ENCODE data around the gene DNAJB8.

- TF ChIP-seq POLR2AphosphoS5 (IDR thresholded peaks at IDR 0.05; ENCODE audit: borderline replicate concordance, low read depth, low read length) (no peak), EZH2 (IDR thresholded peaks at IDR 0.05) (no peak)
Observed at GRCh38 chr3:128452120-128452519, 14.6 kb downstream of the DNAJB8 start.
